H9 (cell line): ENCODE measurements around the gene KCNJ11. TPM values are rescaled to one million over a fixed set of nuclear protein-coding genes. Genes with fewer than 3 reads are reported as not detected.

ENCODE experiments used
- DNase-seq: peaks from one replicate; pipeline ENCODE4 v3.0.0-alpha.2; 2017
- H2AFZ ChIP-seq: one replicate; pipeline ENCODE4 v1.6.1; 2013; ENCODE audit warnings: mild to moderate bottlenecking, low read length, control low read depth, moderate library complexity
- H2AK5ac ChIP-seq: 2 replicates; pipeline ENCODE4 v1.6.1; 2013; ENCODE audit warnings: low read length, control low read depth, mixed read lengths; ENCODE audit not compliant: insufficient read length
- H2BK120ac ChIP-seq: one replicate; pipeline ENCODE4 v1.6.1; 2013; ENCODE audit warnings: low read depth, mild to moderate bottlenecking, low read length, control low read depth, inconsistent platforms; ENCODE audit not compliant: poor library complexity, severe bottlenecking
- H2BK12ac ChIP-seq: 2 replicates; pipeline ENCODE4 v1.6.1; 2013; ENCODE audit warnings: low read length, control low read depth, mixed read lengths, low read depth; ENCODE audit not compliant: insufficient read length
- H2BK15ac ChIP-seq: 2 replicates; pipeline ENCODE4 v1.6.1; 2013; ENCODE audit warnings: low read depth, low read length, control low read depth
- H2BK20ac ChIP-seq: one replicate; pipeline ENCODE4 v1.6.1; 2013; ENCODE audit warnings: low read depth, mild to moderate bottlenecking, low read length, control low read depth, inconsistent platforms; ENCODE audit not compliant: poor library complexity, severe bottlenecking
- H2BK5ac ChIP-seq: 2 replicates; pipeline ENCODE4 v1.6.1; 2013; ENCODE audit warnings: low read length, control low read depth, mixed read lengths; ENCODE audit not compliant: insufficient read length
- H3K14ac ChIP-seq: 2 replicates; pipeline ENCODE4 v1.6.1; 2013; ENCODE audit warnings: low read length, control low read depth; ENCODE audit not compliant: insufficient read depth
- H3K18ac ChIP-seq: 2 replicates; pipeline ENCODE4 v1.6.1; 2013; ENCODE audit warnings: low read depth, mild to moderate bottlenecking, mixed read lengths, low read length, control low read depth; ENCODE audit not compliant: insufficient read length
- H3K23ac ChIP-seq: 2 replicates; pipeline ENCODE4 v1.6.1; 2013; ENCODE audit warnings: low read length, control low read depth, mixed read lengths, low read depth; ENCODE audit not compliant: insufficient read length
- H3K23me2 ChIP-seq: 2 replicates; pipeline ENCODE4 v1.6.1; 2013; ENCODE audit warnings: low read depth, mild to moderate bottlenecking, mixed read lengths, low read length, control low read depth; ENCODE audit not compliant: insufficient read length, poor library complexity, severe bottlenecking
- H3K27ac ChIP-seq: 2 replicates; pipeline ENCODE4 v1.5.1; 2013; ENCODE audit warnings: low read length, control low read depth, mixed read lengths, low read depth; ENCODE audit not compliant: insufficient read length
- H3K27me3 ChIP-seq: 2 replicates; pipeline ENCODE4 v1.6.1; 2013; ENCODE audit warnings: low read length, control low read depth, inconsistent platforms; ENCODE audit not compliant: insufficient read depth
- H3K4ac ChIP-seq: 2 replicates; pipeline ENCODE4 v1.6.1; 2013; ENCODE audit warnings: low read depth, mild to moderate bottlenecking, control low read depth, inconsistent platforms, low read length, moderate library complexity
- H3K4me1 ChIP-seq: 2 replicates; pipeline ENCODE4 v1.6.1; 2013; ENCODE audit warnings: low read length, control low read depth, inconsistent platforms; ENCODE audit not compliant: insufficient read depth
- H3K4me2 ChIP-seq: 2 replicates; pipeline ENCODE4 v1.6.1; 2013; ENCODE audit warnings: low read length, control low read depth, mixed read lengths; ENCODE audit not compliant: insufficient read length, insufficient read depth
- H3K56ac ChIP-seq: 2 replicates; pipeline ENCODE4 v1.6.1; 2013; ENCODE audit warnings: low read depth, mild to moderate bottlenecking, mixed read lengths, low read length, control low read depth; ENCODE audit not compliant: insufficient read length
- H3K79me1 ChIP-seq: 2 replicates; pipeline ENCODE4 v1.6.1; 2013; ENCODE audit warnings: low read depth, mild to moderate bottlenecking, moderate library complexity, low read length, control low read depth, inconsistent platforms; ENCODE audit not compliant: insufficient read depth, poor library complexity, severe bottlenecking
- H3K79me2 ChIP-seq: 2 replicates; pipeline ENCODE4 v1.6.1; 2013; ENCODE audit warnings: low read length, control low read depth, inconsistent platforms; ENCODE audit not compliant: insufficient read depth
- H3K9ac ChIP-seq: 2 replicates; pipeline ENCODE4 v1.6.1; 2013; ENCODE audit warnings: low read length, control low read depth, mixed read lengths; ENCODE audit not compliant: insufficient read length; ENCODE audit errors: extremely low read depth
- H3K9me3 ChIP-seq: one replicate; pipeline ENCODE4 v1.6.1; 2013; ENCODE audit warnings: low read depth, low read length, inconsistent platforms; ENCODE audit not compliant: control insufficient read depth
- H3T11ph ChIP-seq: one replicate; pipeline ENCODE4 v1.6.1; 2013; ENCODE audit warnings: mild to moderate bottlenecking, low read length, control low read depth, inconsistent platforms
- H4K20me1 ChIP-seq: one replicate; pipeline ENCODE4 v1.6.1; 2013; ENCODE audit not compliant: control insufficient read depth, insufficient read length, insufficient read depth
- H4K5ac ChIP-seq: 2 replicates; pipeline ENCODE4 v1.6.1; 2013; ENCODE audit warnings: low read depth, mild to moderate bottlenecking, mixed read lengths, low read length, control low read depth; ENCODE audit not compliant: insufficient read length
- H4K8ac ChIP-seq: replicated peaks from 2 replicates; pipeline ENCODE4 v1.6.1; 2013; ENCODE audit warnings: low read length, control low read depth, mixed read lengths, low read depth; ENCODE audit not compliant: insufficient read length
- H4K91ac ChIP-seq: 2 replicates; pipeline ENCODE4 v1.6.1; 2013; ENCODE audit warnings: low read depth, mild to moderate bottlenecking, moderate library complexity, mixed read lengths, low read length, control low read depth; ENCODE audit not compliant: insufficient read length
- H3K27ac Mint-ChIP-seq, 3 experiments: 2 replicates in 2 of 3; 3 replicates in 1 of 3; pipeline ENCODE4 v1.8.0; 2020 to 2021; ENCODE audit warnings: mixed read lengths in 3 of 3, mild to moderate bottlenecking in 1 of 3, moderate library complexity in 1 of 3
- H3K27me3 Mint-ChIP-seq: 2 replicates; pipeline ENCODE4 v1.8.0; 2021; ENCODE audit warnings: low read depth, mild to moderate bottlenecking, moderate library complexity, mixed read lengths
- H3K36me3 Mint-ChIP-seq, 3 experiments: 2 replicates in 2 of 3; 3 replicates in 1 of 3; pipeline ENCODE4 v1.8.0; 2020 to 2021; ENCODE audit warnings: low read depth in 3 of 3, mixed read lengths in 3 of 3; ENCODE audit not compliant: insufficient read depth in 1 of 3
- H3K4me1 Mint-ChIP-seq, 2 experiments: 2 replicates each; pipeline ENCODE4 v1.8.0; 2020; ENCODE audit warnings: mixed read lengths in 2 of 2
- H3K4me3 Mint-ChIP-seq, 2 experiments: 2 replicates in 1 of 2; 3 replicates in 1 of 2; pipeline ENCODE4 v1.8.0; 2020 to 2021; ENCODE audit warnings: mild to moderate bottlenecking in 2 of 2, mixed read lengths in 2 of 2, moderate library complexity in 1 of 2
- H3K9me3 Mint-ChIP-seq, 2 experiments: 2 replicates in 1 of 2; 3 replicates in 1 of 2; pipeline ENCODE4 v1.8.0; 2020; ENCODE audit warnings: mild to moderate bottlenecking in 2 of 2, mixed read lengths in 2 of 2, moderate library complexity in 1 of 2
- CTCF ChIP-seq: fragments of 200-600 bp; sonication (generic); conservative IDR thresholded peaks from 3 replicates; pipeline ENCODE4 v1.8.0; 2021; ENCODE audit warnings: antibody characterized with exemption, mild to moderate bottlenecking
- WGBS: extraction: QIAGEN DNeasy Blood & Tissue Kit; methylation state at CpG from one replicate; pipeline ENCODE4 v1.1.7; 2013; ENCODE audit warnings: missing lambda C conversion rate, low lambda C conversion rate, mixed read lengths; ENCODE audit not compliant: insufficient read length; ENCODE audit errors: extremely low coverage; 5-methylcytosine and 5-hydroxymethylcytosine counted together
- total RNA-seq: library from RNA; stranded (reverse); gene quantifications from 2 replicates; pipeline ENCODE4 v1.2.1, GENCODE V29; 2021

KCNJ11 gene
- total RNA-seq, 1 experiment from 2014 or later: 2.3 TPM

DNA sequence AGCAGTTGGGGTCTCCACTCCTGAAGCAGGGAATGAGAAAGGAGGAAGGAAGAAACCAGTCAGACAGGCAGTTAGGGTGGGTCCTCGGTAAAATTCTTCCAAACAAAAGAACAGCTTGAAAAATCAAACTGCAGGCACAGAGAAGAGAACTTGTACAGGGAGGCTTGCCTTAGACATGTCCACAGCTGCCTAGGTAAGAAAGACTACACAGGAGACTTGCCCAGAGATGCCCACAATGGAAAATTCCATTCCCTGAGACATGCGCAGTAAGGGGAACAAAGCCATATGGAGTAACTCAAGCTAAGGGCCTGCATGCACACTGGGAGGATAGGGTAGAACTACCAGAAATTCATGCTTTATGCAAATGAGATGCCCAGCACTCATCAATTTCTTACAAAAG, 9.8 kb downstream of the KCNJ11 start:
- no peak overlapping the region for H2BK15ac ChIP-seq
- no peak overlapping the region for H4K5ac ChIP-seq
- H3K23ac ChIP-seq: no peak overlapping the region
- no peak overlapping the region for H3K4me2 ChIP-seq
- TF ChIP-seq CTCF: no peak
- H2BK20ac ChIP-seq: no peak overlapping the region
- no peaks in the 10 kb centered on the region for H3K23me2 ChIP-seq
- no peak overlapping the region for H2BK120ac ChIP-seq
- H4K91ac ChIP-seq: no peak overlapping the region
- H2AFZ ChIP-seq: no peak overlapping the region
- H3K9me3 ChIP-seq: peaks cover 19% of the 10 kb centered on the region
- Mint-ChIP-seq H3K27me3 (peaks cover 6% of the 10 kb centered on the region), H3K4me1 (peaks cover 2 to 3% of the 10 kb centered on the region in 2 experiments; a peak in 3 of 4 replicates), H3K36me3 (peaks cover 4 to 13% (median 10%) of the 10 kb centered on the region in 3 experiments), H3K27ac (no peak overlapping the region), H3K4me3 (no peak overlapping the region), H3K9me3 (peaks cover 18 to 26% of the 10 kb centered on the region in 2 experiments; a peak in 4 of 5 replicates)
- no CpG with 5 or more reads among the region's 2 CpGs for WGBS
- no peak for DNase-seq
- H3K4ac ChIP-seq: no peak overlapping the region
- no peak overlapping the region for H3K14ac ChIP-seq
- H3K27me3 ChIP-seq: no peaks in the 10 kb centered on the region
- H2AK5ac ChIP-seq: no peak overlapping the region
- no peak overlapping the region for H3K56ac ChIP-seq
- no peaks in the 10 kb centered on the region for H3K79me2 ChIP-seq
- no peak overlapping the region for H3K18ac ChIP-seq
- no peak overlapping the region for H3T11ph ChIP-seq
- H3K79me1 ChIP-seq: no peaks in the 10 kb centered on the region
- H2BK12ac ChIP-seq: no peak overlapping the region
- H4K8ac ChIP-seq: no peak overlapping the region
- H3K4me1 ChIP-seq: no peaks in the 10 kb centered on the region
- no peaks in the 10 kb centered on the region for H4K20me1 ChIP-seq
- no peak overlapping the region for H2BK5ac ChIP-seq
- no peak overlapping the region for H3K27ac ChIP-seq
- H3K9ac ChIP-seq: no peak overlapping the region
